Aorta (tissue), 5 donors: ENCODE results near the gene ATP6AP1. TPM values are rescaled to one million over a fixed set of nuclear protein-coding genes. Genes with fewer than 3 reads are reported as not detected.

Experiments
- ATAC-seq: fragments of 200-7000 bp; cut with Tn5 transposase; one replicate; pipeline ENCODE4 v1.9.1; 2022; ENCODE audit warnings: moderate library complexity; ENCODE audit not compliant: low FRiP score
- DNase-seq, 2 donors: peaks; one replicate each; pipeline ENCODE4 v3.0.0-alpha.2; 2020
- H3K27ac ChIP-seq, 2 donors: one replicate each; pipeline ENCODE4 v1.5.1; 2013; ENCODE audit warnings: low read length in 2 of 2, mild to moderate bottlenecking in 2 of 2, moderate library complexity in 2 of 2, control low read depth in 1 of 2, inconsistent platforms in 1 of 2, low read depth in 1 of 2
- H3K27me3 ChIP-seq, 2 donors: one replicate each; pipeline ENCODE4 v1.6.1; 2013; ENCODE audit warnings: control low read depth in 1 of 2, low read length in 1 of 2, mild to moderate bottlenecking in 1 of 2, moderate library complexity in 1 of 2; ENCODE audit not compliant: insufficient read depth in 2 of 2, control insufficient read depth in 1 of 2
- H3K36me3 ChIP-seq, 2 donors: one replicate each; pipeline ENCODE4 v1.6.1; 2013; ENCODE audit warnings: control low read depth in 1 of 2, low read length in 1 of 2, mild to moderate bottlenecking in 1 of 2; ENCODE audit not compliant: insufficient read depth in 2 of 2, control insufficient read depth in 1 of 2
- H3K4me1 ChIP-seq, 2 donors: one replicate each; pipeline ENCODE4 v1.6.1; 2013; ENCODE audit warnings: low read length in 2 of 2, control low read depth in 1 of 2, mild to moderate bottlenecking in 1 of 2, moderate library complexity in 1 of 2; ENCODE audit not compliant: insufficient read depth in 2 of 2, control insufficient read depth in 1 of 2
- H3K4me3 ChIP-seq, 2 donors: one replicate each; pipeline ENCODE4 v1.5.1; 2013; ENCODE audit warnings: low read length in 2 of 2, control low read depth in 1 of 2, mild to moderate bottlenecking in 1 of 2
- H3K9me3 ChIP-seq: one replicate; pipeline ENCODE4 v1.6.1; 2013; ENCODE audit warnings: mild to moderate bottlenecking, low read length; ENCODE audit not compliant: control insufficient read depth
- WGBS, 2 donors: extraction: QIAGEN DNeasy Blood & Tissue Kit; methylation state at CpG; one replicate each; pipeline ENCODE4 v1.1.7; 2013; 5-methylcytosine and 5-hydroxymethylcytosine counted together
- intact Hi-C, 2 donors: fragments of 100-400 bp; cut with DNase I; formaldehyde crosslinking; loops; one replicate each; pipeline versions ENCODE4 v1.14.2 to v1.15.0; 2022
- polyA plus RNA-seq, 2 donors: library from polyadenylated mRNA; stranded (reverse); fragments of 200-250 nt; gene quantifications; one replicate each; pipeline ENCODE4 v1.2.3, GENCODE V29; 2013
- total RNA-seq, 2 donors: library from RNA; stranded (reverse); fragmentation: NEBNext Ultra II Directional; extraction: Animal tissue kit (Norgen Biotek cat#: 25700); gene quantifications; one replicate each; pipeline ENCODE4 v1.2.1, GENCODE V29; 2021
- donor health status: healthy with polysubstance abuse.
- donor health status: Bipolar disorder and iron deficiency.
- donor health status: DM: no; HTN: no; CAD: no.
- donor health status: DM: no; HTN: no; CAD: no.
- donor health status: DM: yes; HTN: yes; CAD: no.

ATP6AP1 gene
- total and polyA plus RNA-seq, 4 donors = 44.1 to 77.5 (median 63.4) TPM

GRCh38 chrX:154403192-154403591 is 25.3 kb upstream of the ATP6AP1 start:
- Histone ChIP-seq H3K27ac (no peak overlapping the region), H3K4me3 (no peak overlapping the region), H3K27me3 (no peaks in the 10 kb centered on the region), H3K36me3 (peaks cover 0 to 1% of the 10 kb centered on the region in 2 donors), H3K9me3 (no peaks in the 10 kb centered on the region), H3K4me1 (no peaks in the 10 kb centered on the region)
- DNase-seq = no peak
- 80 to 81% methylated on average over 10 of the region's 10 CpGs for WGBS, 2 donors
- intact Hi-C loops = loop anchor here in 1 of 2 donors (10.0 kb wide), 1 partner anchor 132 kb away; no protein-coding TSS in a partner anchor
- no peak for ATAC-seq

- DNase-seq = no peak
- no peak for ATAC-seq
- Histone ChIP-seq H3K9me3 (no peaks in the 10 kb centered on the region), H3K4me1 (no peaks in the 10 kb centered on the region), H3K27me3 (no peaks in the 10 kb centered on the region), H3K4me3 (no peak overlapping the region), H3K36me3 (peaks cover 0 to 1% of the 10 kb centered on the region in 2 donors), H3K27ac (no peak overlapping the region)
- WGBS, 2 donors = 77 to 89% methylated on average over 4 of the region's 4 CpGs
- intact Hi-C loops = loop anchor here in 1 of 2 donors (10.0 kb wide), 1 partner anchor 131 kb away; no protein-coding TSS in a partner anchor
Observed at GRCh38 chrX:154403858-154404257, 24.6 kb upstream of the ATP6AP1 start.

GRCh38 chrX:154404625-154405192 is 23.8 kb upstream of the ATP6AP1 start:
- Histone ChIP-seq H3K9me3 (no peaks in the 10 kb centered on the region), H3K27ac (no peak overlapping the region), H3K36me3 (peaks cover 0 to 1% of the 10 kb centered on the region in 2 donors), H3K4me3 (no peak overlapping the region), H3K27me3 (no peaks in the 10 kb centered on the region), H3K4me1 (no peaks in the 10 kb centered on the region)
- DNase-seq (no peak), ATAC-seq (no peak)
- intact Hi-C loops = loop anchor here in 1 of 2 donors (10.0 kb wide), 1 partner anchor 130 kb away; no protein-coding TSS in a partner anchor
- 88 to 89% methylated on average over 16 of the region's 16 CpGs for WGBS, 2 donors

GRCh38 chrX:154408659-154409221 is 19.7 kb upstream of the ATP6AP1 start:
- peak overlapping the region in 1 of 2 donors; percentile 42 for H3K27ac ChIP-seq

GRCh38 chrX:154409222-154409871 is 19.1 kb upstream of the ATP6AP1 start, which contains the start of gene DNASE1L1:
DNASE1L1 (minus strand) TSS chrX:154409254; CDS start chrX:154405568, 3,686 bp downstream.
- DNase-seq (peak; percentile 95 to 97), ATAC-seq (peak; percentile 88)
- peak within 1 kb of the TSS in 1 of 2 donors; percentile 1 for H3K4me3 ChIP-seq
- no peaks in the 10 kb centered on the region for H3K4me1 ChIP-seq
- H3K9me3 ChIP-seq = no peaks in the 10 kb centered on the region
- 4 to 38% methylated on average over 25 to 26 of the region's 26 CpGs for WGBS, 2 donors
- peak within 1 kb of the TSS in 1 of 2 donors; percentile 94 for H3K27ac ChIP-seq
- no peaks in the 10 kb centered on the region for H3K27me3 ChIP-seq
- intact Hi-C loops = loop anchor here in 1 of 2 donors (10.0 kb wide), 1 partner anchor 125 kb away; no protein-coding TSS in a partner anchor
- no peaks in the 10 kb centered on the region for H3K36me3 ChIP-seq

More at GRCh38 chrX:154408659-154409221, 19.7 kb upstream of the ATP6AP1 start:
- peak overlapping the region in 1 of 2 donors; percentile 1 for H3K4me3 ChIP-seq
- no peaks in the 10 kb centered on the region for H3K36me3 ChIP-seq
- no peaks in the 10 kb centered on the region for H3K9me3 ChIP-seq
- WGBS, 2 donors = 7 to 39% methylated on average over 10 of the region's 10 CpGs
- H3K4me1 ChIP-seq = no peaks in the 10 kb centered on the region
- H3K27me3 ChIP-seq = no peaks in the 10 kb centered on the region
- DNase-seq (no peak), ATAC-seq (no peak)
- intact Hi-C loops = loop anchor here in 1 of 2 donors (10.0 kb wide), 1 partner anchor 126 kb away; no protein-coding TSS in a partner anchor

GRCh38 chrX:154411981-154412340 is 16.5 kb upstream of the ATP6AP1 start:
- peak; percentile 66 for ATAC-seq
- Histone ChIP-seq H3K4me3 (peak overlapping the region; percentile 51 to 79), H3K9me3 (no peaks in the 10 kb centered on the region), H3K4me1 (no peaks in the 10 kb centered on the region), H3K36me3 (no peaks in the 10 kb centered on the region), H3K27me3 (no peaks in the 10 kb centered on the region), H3K27ac (peak overlapping the region in 1 of 2 donors; percentile 62)
- intact Hi-C loops = no loop called here
- peak; percentile 79 to 83 for DNase-seq
- 1 to 36% methylated on average over 29 of the region's 29 CpGs for WGBS, 2 donors

- intact Hi-C loops = no loop called here
- DNase-seq (peak in 1 of 2 donors; percentile 62), ATAC-seq (no peak)
- WGBS, 2 donors = 22 to 50% methylated on average over 4 of the region's 4 CpGs
- Histone ChIP-seq H3K4me3 (no peak overlapping the region), H3K27ac (peak overlapping the region in 1 of 2 donors; percentile 62), H3K4me1 (no peaks in the 10 kb centered on the region), H3K36me3 (no peaks in the 10 kb centered on the region), H3K9me3 (no peaks in the 10 kb centered on the region), H3K27me3 (no peaks in the 10 kb centered on the region)
Observed at GRCh38 chrX:154412468-154412867, 16.0 kb upstream of the ATP6AP1 start.

- intact Hi-C loops = no loop called here
- ATAC-seq = no peak
- Histone ChIP-seq H3K27ac (no peak overlapping the region), H3K4me1 (no peaks in the 10 kb centered on the region), H3K9me3 (no peaks in the 10 kb centered on the region), H3K36me3 (no peaks in the 10 kb centered on the region), H3K27me3 (no peaks in the 10 kb centered on the region), H3K4me3 (no peak overlapping the region)
- no peak for DNase-seq
- WGBS, 2 donors = 75 to 78% methylated on average over 8 of the region's 8 CpGs
Observed at GRCh38 chrX:154413142-154413541, 15.3 kb upstream of the ATP6AP1 start.
